ENCODE data around the gene SEMA7A.

SEMA7A gene

DNA sequence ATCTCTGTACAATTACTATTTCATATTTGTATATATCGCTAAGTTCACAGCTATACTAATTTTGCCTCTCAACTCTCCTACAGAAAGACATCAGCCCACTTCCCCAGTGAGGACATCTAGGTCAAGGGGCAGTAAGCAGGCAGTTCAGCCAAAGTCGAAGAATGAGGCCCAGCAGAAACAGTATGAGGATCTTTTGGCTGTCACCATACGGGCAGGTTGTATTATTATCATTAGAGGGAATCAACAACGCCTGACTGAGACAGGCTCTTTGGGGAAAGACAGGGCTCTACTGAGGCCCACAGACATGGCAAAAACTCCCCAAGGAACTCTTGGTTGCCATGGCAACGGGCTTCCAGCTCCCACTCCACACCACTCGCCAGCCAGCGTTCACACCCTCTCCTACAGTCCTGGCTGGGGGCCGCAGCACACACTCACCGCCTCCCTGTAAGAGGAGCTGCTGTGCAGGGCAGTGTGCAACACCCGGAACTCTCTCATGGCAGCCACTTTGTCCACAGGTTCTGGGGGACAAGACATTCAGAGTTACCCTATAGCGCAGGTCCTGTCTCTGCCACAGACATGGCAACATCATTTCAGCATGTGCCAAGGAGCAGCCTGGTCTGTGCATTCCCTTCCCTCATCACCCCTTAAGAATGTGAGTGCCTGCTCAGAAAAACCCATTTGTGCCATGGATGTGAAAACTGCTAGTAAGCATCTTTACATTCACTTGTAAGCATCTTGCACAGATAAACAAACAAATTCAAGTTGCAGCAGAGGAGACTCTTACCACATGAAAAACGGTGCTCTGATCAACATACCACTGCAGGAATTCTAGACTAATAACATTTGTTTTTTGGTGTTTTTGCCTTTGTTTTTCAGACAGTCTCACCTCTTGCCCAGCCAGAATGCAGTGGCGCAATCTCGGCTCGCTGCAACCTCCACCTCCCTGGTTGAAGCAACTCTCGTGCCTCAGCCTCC, 18.4 kb upstream of the SEMA7A start:
- no peak for DNase-seq

DNA sequence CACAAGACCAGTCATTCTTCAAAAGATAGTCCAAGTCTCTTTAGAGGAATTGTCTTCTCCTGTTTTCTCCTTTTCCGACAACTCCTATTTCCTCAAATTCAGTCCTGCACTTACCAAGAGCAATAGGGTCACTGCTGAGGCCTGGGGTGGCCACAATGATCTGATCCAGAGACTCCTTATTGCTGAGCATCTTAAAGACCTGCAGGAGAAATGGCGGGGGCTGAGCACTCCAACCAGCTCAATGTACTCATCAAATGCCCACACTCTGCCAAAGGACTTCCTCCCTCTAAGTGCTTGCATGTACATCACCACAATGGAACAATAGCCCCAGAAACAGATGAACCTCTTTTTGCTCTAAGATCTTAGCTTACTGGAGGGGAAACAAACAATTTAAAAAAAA, 17.6 kb upstream of the SEMA7A start:
- DNase-seq = no peak

DNA sequence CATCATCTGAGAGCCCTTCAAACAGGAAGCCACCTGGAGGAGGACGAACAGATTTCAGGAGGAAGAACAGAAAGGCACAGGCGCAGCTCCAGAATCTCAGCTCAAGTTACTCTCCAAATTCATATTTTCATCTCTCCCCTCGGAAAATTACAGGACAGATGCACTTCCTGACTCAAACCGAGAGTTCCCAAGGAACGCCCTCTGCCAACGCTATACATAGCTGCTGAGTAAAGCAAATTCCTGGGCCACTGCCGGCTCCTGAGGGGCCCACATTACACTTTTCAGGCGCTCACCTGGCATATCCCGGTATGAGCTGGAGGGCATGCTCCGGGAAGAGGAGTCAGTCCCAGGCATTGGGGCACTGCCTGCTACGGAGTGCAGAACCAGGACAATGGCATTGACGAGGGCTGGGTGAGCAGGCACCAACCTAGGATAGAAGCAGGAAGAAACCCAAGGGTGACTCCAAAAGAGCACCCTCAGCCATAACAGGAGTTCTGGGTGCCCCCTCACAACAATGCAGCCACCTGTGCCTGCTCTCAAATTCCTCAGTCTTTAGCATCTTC, 16.0 kb upstream of the SEMA7A start:
- no peak for DNase-seq

DNA sequence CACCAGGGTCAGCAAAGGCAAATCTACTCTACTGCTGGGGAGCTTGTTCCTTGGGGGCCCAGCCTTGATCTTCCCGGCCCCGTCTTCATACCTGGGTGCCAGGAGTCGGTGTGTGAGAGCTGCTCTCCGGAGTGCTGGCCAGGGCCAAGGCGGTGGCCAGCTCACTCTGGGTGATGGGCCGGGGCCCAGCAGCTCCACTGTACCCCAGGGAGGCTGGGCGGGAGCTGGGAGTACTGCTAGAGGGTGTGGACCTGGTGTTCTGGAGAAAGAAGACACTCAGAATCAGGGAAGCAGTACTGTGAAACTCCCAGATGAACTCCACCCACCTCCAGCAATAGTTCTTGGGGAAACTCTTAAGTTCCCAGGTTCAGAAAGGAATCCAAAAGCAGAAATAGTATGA, 15.3 kb upstream of the SEMA7A start:
- no peak for DNase-seq

DNA sequence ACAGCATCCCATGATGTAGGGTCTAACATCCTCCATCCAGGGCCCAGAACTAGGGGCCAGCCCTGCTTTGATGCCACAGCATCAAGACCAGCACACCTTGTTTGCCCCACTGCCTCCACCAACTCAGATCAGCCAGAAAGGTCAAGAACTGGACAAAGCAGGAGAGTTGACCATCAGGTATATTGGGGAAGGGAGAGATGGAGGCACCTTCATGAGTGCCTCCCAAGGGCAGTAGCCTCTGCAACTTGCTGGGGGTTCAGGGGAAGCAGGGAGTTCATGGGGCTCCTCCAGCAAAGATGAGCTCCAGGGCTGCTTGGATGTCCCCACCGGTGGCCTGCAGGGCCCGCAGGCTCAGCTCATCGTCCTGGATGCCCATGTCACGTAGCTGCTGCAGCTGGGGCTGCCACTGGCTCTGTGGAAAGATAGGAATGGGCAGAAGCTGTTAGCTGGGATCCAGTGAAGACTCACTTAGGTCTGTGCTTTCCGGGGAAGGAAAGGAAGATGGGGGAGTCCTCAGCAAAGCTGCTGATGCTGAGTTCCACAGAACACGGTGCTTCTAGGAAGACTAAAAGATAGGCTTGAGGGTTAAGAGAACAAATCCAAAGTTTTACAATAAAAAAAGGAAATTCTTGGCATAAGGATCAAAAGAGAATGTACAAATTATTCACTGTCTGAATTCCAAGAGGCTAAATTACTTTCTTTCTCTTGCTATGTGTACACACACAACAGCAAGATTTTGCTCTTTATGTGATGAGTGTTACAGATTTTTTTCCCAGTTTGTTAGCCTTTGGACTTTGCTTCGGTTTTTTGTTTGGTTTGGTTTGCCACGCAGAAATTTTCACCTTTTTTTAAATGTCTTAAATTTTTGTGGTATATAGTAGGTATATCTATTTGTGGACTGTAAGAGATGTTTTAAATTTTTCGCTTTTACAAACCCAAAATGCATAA, 12.3 kb upstream of the SEMA7A start:
- DNase-seq = no peak

DNA sequence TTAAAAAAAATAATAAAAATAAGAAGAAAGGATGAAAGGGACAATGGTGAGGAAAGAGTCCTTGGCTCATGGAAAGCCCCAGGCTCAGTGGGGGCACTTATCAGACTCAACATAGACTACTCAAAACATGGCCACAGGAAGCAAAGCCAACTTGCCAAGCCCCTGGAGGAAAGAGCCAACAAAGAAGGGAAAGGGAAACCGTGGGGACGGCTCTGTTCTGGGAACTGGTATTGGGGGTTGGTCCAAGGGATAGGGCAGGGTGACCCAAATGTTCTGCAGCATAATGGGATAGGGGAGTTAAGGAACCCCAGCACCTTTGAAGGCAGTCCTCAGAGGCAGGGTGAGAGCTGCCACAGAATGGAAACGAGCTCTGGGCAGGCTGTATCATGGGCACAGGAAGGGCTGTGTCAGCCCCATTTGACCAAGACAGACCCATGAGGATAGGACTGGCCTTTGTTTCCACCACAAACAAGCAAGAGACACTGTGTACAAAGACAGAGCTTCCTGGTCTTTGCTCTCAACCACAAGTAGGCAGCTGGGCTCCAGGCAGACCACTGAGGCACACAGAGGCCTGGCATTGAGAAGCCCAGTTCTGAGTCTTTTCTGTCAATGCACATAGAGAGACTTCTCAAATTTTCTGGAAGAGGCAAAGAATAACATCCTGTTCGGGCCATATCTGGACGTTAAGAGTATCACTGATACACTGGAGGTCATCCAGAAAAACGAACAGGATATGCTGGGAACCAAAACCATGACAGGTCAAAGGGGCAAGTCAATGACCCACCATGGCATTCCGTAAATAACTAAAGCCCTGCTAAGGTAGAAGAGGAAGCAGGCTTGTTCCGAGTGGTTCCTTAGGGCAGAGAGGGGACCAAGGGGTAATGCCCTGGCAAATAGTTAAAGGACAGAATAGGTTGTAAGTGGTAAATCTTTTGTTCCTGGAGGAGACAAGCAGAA, 10.6 kb upstream of the SEMA7A start:
- no peak for DNase-seq

DNA sequence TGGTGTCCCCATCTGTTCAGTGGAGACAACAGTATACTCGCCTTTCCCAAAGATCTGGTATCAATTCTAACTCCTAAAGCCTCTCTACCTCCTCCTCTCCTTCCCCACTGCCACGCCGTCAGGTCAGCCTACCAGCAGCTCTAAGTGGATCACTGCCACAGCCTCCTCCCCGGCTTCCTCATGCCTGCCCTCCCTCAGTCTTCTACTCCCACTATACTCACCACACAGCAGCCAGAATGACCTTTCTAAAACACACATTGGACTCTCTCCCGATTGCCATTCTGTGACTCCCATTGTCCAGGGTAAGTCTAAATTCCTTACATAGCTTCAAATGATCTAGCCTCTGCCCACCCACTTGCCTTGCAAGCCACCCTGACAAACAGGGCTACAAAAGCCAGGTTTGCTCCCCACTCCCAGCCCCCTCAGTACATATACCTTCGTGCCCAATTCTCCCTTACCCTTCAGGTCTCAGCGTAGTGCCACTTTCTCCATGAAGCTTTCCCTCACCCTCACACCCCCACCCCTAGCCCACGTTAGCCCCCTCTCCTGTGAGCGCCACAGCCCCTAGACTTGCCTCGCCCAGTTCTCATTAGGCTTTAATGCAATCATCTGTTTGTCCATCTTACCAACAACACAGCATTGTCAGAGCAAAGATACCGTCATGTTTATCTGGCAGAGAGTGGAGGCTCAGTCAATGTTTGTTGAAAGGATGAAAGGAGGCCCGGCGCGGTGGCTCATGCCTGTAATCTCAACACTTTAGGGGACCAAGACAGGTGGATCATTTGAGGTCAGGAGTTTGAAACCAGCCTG, 9.5 kb upstream of the SEMA7A start:
- DNase-seq = no peak

DNA sequence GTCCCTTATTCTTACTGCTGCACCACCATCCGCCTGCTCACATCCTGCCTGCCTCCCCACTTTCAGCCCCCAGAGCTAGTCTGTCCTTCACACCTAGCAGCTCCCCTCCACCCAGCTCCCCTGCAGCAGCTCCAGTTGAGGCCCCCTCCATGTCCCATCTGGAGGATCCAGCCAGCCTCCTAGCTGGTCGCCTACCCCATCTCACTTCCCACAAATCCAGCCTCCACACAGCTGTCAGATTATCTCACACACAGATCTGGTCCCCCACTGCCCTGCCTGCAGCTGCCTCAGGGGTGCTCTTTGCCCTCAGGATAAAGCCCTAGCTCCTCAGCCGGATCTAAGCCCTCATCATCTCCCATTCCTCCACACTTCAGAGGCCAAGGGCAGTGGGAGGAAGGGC, 8.8 kb upstream of the SEMA7A start:
- DNase-seq = no peak

DNA sequence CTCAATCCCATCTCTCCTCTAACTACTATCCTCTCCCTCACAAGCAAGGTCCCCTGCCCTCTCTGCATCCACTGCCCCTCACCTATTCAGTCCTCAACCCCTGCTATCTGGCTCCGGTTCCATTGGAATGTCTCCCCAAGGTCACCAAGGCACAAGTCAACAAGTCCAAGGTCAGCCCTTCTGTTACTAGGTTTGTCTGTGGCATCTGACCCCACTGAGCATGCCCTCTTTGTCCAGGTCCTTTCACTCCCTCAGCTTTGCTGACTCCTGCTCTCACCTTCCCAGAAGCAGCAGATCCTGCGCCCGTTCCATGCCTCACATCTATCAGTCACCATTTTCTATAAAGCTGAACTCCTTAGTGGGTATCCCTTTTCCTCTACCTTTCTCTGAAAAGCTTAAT, 8.3 kb upstream of the SEMA7A start:
- no peak for DNase-seq

DNA sequence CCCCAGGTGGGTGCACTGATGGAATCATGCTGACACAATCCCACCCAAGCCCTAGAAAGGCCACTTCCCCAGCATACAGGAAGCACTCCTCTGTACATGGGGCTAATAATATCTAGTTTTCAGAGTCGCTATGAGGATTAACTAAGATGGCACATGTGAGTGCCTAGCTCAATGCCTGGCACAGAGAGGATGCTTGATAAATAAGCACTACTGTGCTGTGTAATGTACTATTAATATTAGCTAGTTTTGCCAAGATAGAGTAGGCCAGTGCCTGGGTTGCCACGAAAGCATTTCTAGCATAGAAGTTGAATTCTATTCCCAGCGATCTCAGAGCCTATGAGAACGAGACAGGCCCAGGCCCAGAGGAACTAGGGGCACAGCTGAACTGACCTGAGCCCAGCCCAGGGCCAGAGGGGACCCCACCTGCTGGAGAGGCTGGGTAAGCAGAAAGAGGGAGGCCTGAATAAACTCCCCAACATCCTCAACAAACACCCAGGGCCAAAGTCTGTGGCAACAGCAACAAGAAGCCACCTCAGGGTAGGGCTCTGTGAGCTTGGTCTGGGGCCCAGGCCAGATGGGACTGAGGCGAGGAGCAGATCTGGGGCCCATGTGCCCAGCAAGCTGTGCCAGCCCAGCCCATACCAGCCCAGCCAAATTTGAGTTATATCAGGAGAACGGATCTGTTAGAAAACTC, 7.6 kb upstream of the SEMA7A start:
- DNase-seq = no peak

DNA sequence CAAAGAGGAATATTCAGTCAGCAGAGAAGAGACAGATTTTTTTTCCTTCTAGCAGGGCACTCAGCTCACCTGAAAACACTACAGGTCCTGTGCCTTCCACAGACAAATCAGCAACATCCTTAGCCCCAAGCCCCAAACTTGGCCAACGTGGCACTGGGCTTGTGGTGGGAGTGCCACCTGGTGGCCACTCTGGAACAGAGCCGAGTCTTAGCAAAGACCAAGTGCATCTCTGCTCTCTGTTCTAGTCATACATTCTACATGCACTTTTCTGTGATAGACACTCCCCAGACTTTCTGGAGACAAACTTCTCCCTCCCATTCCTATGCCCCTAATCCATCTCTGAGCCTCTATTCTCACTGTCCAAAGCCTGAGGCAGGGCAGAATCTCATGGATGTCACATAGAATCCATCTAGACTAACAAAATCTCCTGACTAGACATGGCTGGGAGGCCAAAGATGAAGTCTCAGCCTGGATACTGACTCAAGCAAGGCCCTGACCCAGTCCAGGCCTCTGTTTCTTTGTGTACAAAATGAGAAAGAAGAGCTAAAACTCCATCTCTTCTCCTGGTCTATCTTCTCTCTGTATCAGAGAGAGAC, 5.1 kb upstream of the SEMA7A start:
- DNase-seq = peak; percentile 49 to 81

DNA sequence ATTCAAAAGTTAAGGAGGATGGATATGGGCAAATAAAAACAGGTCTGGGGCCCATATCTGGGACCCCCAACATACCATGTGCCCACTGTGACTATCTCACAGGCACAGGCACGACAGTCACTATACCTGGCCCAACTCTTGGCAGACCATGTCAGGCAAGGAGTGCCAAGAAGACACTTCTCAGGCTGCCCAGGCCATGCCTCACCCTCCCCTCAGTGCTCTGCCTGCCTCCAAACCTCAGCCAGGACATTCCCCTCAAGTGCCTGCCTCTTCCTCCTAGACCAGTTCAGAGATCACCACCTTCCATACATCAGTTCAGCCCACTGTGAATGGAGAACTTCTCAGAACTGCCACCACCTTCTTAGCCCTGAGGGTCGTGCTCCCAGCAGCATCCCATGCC, 4.4 kb upstream of the SEMA7A start:
- no peak for DNase-seq

DNA sequence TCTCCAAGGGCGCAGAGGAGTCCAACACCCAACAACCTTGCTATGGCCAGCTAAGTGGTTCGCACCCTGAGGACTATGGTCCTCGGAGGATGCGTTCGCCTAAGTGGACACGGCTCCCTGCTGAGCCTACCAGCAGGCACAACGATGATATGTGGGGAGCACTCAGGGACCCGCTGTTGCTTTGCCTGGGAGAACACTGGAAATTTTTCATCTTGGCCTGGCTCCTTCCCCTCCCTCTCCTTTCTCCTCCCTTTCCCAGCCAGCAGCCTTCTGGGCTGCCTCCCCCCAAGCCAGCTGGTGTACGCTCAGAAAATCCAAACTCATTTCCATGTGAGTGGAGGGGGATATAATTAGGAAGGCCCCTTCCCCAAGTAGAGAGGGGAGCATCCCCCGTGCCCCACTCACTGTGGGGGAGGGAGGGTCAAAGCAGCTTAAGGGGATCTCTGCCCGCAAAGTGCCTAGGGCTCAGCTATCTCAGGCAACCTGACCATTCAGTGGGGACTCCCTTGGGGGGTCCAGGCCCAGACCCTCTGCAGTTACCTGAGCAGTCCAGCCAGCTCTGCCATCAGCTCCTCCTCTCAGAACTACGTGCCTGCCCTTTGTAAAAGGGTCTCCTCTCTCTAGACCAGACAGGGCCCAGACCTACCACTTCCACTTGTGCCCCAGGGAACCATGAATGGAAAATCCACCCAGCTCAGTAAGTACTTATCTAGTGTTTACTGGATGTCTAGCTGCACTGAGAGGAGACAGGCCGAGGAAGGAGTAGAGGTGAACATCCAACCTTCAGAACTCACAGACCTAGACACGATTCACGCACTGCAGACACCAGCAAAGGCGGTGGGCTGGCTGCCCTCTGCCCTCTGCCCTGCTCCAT, 742 bp upstream of the SEMA7A start:
- DNase-seq = no peak

DNA sequence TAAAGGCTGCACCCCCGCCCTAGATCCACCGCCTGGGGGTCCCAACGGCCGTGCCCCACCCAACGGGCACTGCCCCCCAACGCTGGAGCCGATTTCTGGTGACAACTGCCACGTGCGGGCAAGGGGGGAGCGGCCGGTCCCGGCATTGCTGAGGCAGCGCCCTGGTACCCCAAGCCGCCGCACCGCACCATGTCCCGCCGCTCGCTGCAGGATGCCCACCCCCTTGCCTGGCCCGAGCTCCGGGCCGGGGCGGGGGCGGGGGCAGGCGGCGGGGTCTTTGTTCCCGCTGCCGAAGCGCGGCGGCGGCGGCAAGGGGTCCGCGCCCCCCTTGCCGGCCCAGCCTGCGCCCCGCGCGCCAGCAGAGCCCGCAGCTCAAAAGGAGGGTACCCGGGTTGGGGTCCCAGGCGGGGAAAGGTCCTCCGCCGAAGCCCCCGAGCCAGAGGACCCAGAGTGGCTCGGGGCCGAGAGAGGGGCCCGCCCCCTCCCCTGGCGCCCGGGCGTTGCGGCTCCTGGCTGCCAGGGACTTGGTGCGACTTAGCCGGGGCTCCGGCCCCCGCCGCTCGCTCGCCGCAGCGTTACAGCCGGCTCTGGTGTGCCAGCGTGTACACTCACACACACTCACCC, 678 bp downstream of the SEMA7A start:
- no peak for DNase-seq

DNA sequence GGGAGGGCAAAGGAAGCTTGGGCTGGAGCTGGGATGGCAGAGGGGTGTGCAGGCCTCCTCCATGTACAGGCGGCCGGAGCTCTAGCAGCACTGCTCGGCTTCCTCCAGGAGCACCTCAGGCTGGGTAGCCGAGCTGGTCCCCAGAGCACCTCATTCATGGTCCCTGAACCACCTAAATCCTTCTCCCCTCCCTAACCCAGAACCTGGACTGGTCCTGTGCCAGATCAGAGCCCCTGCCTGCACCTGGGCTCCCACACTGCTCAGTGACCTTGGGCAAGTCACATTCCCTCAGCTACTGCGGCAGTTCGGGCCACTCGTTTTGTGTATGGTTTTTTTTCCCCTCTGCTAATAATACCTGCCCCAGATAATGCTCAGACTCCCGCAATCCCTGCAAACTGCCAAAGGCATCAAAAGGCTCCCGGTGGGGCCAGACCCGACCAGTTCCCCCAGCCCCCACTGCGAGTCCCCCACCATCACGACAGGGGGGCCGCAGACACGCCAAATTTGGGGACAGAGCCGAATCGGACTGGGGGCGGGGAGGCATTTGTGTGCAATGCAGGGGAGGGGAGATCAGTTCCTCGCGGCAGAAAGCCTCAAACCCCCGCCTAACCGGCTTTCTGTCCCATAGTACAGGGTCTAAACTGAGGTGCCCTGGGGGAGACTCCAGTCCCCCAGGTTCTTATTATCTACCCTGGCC, 1.3 kb downstream of the SEMA7A start:
- DNase-seq = no peak

DNA sequence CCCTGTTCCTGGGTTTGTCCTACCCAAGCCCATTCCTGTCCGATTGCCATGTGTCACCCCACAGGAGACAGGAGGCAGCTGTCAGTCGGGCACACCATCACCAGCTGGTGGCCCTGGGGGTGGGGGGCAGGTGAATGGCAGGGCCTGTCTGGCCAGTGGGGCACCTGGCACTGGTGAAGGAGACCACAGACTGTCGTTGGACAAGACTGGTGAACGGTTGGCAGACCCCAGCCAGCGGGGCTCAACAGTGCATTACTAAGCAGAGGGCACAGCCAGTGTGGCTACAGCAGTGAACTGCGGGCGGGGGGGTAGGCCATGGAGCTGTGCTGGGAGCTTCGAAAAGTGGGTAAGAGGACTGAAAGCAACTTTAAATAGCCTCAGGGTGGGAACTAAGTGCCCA, 2.1 kb downstream of the SEMA7A start:
- DNase-seq = no peak

DNA sequence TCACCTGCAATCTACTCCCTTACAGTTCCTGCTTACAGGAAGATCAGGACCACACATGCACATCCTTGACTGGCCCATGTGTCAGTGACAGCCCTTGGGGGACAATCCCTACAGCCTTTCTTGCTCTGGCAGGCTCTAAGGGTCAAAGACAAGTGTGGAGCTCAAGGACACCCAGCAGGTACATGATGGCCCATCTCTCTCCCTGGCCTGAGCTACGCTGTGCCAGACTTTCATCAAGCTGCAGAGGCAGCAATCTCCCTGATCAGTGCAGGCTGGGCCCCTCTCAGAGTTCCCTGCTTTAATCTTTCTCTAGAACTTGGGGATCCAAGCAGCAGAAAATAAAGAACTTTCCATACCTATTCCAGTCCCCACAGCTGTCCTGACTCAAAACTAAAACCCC, 2.6 kb downstream of the SEMA7A start:
- no peak for DNase-seq

DNA sequence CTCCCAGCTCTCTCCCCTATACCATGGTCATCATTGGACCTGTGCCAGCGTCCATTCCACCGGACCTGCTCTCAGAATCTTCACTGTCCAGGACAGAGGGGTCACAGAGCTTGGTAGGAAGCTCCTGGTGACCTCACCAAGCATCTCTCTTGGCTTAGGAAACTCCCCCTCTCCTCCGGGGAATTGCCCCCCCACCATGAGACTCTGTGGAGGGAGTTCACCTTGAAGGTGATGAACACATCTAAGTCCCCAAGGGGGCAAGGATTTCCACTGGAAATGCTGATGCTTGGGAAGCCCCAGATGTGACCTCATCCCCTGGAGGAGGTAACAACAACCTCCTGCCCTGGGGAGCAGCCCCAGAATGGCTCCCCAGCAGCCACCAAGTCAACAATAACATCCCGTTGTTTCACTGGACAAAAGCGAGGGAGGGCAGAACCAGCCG, 3.2 kb downstream of the SEMA7A start:
- DNase-seq = peak; percentile 26 to 78

All from inflammatory macrophage treated with lipopolysaccharide for 1 hour (primary cell).